H9 (cell line): Measurements from ENCODE around the gene OGDH. TPM values are rescaled to one million over a fixed set of nuclear protein-coding genes. Genes with fewer than 3 reads are reported as not detected.

Experiments used
- DNase-seq: peaks from one replicate; pipeline ENCODE4 v3.0.0-alpha.2; 2017
- H2AFZ ChIP-seq: one replicate; pipeline ENCODE4 v1.6.1; 2013; ENCODE audit warnings: mild to moderate bottlenecking, low read length, control low read depth, moderate library complexity
- H2AK5ac ChIP-seq: 2 replicates; pipeline ENCODE4 v1.6.1; 2013; ENCODE audit warnings: low read length, control low read depth, mixed read lengths; ENCODE audit not compliant: insufficient read length
- H2BK120ac ChIP-seq: one replicate; pipeline ENCODE4 v1.6.1; 2013; ENCODE audit warnings: low read depth, mild to moderate bottlenecking, low read length, control low read depth, inconsistent platforms; ENCODE audit not compliant: poor library complexity, severe bottlenecking
- H2BK12ac ChIP-seq: 2 replicates; pipeline ENCODE4 v1.6.1; 2013; ENCODE audit warnings: low read length, control low read depth, mixed read lengths, low read depth; ENCODE audit not compliant: insufficient read length
- H2BK15ac ChIP-seq: 2 replicates; pipeline ENCODE4 v1.6.1; 2013; ENCODE audit warnings: low read depth, low read length, control low read depth
- H2BK20ac ChIP-seq: one replicate; pipeline ENCODE4 v1.6.1; 2013; ENCODE audit warnings: low read depth, mild to moderate bottlenecking, low read length, control low read depth, inconsistent platforms; ENCODE audit not compliant: poor library complexity, severe bottlenecking
- H2BK5ac ChIP-seq: 2 replicates; pipeline ENCODE4 v1.6.1; 2013; ENCODE audit warnings: low read length, control low read depth, mixed read lengths; ENCODE audit not compliant: insufficient read length
- H3K14ac ChIP-seq: 2 replicates; pipeline ENCODE4 v1.6.1; 2013; ENCODE audit warnings: low read length, control low read depth; ENCODE audit not compliant: insufficient read depth
- H3K18ac ChIP-seq: 2 replicates; pipeline ENCODE4 v1.6.1; 2013; ENCODE audit warnings: low read depth, mild to moderate bottlenecking, mixed read lengths, low read length, control low read depth; ENCODE audit not compliant: insufficient read length
- H3K23ac ChIP-seq: 2 replicates; pipeline ENCODE4 v1.6.1; 2013; ENCODE audit warnings: low read length, control low read depth, mixed read lengths, low read depth; ENCODE audit not compliant: insufficient read length
- H3K23me2 ChIP-seq: 2 replicates; pipeline ENCODE4 v1.6.1; 2013; ENCODE audit warnings: low read depth, mild to moderate bottlenecking, mixed read lengths, low read length, control low read depth; ENCODE audit not compliant: insufficient read length, poor library complexity, severe bottlenecking
- H3K27ac ChIP-seq: 2 replicates; pipeline ENCODE4 v1.5.1; 2013; ENCODE audit warnings: low read length, control low read depth, mixed read lengths, low read depth; ENCODE audit not compliant: insufficient read length
- H3K27me3 ChIP-seq: 2 replicates; pipeline ENCODE4 v1.6.1; 2013; ENCODE audit warnings: low read length, control low read depth, inconsistent platforms; ENCODE audit not compliant: insufficient read depth
- H3K4ac ChIP-seq: 2 replicates; pipeline ENCODE4 v1.6.1; 2013; ENCODE audit warnings: low read depth, mild to moderate bottlenecking, control low read depth, inconsistent platforms, low read length, moderate library complexity
- H3K4me1 ChIP-seq: 2 replicates; pipeline ENCODE4 v1.6.1; 2013; ENCODE audit warnings: low read length, control low read depth, inconsistent platforms; ENCODE audit not compliant: insufficient read depth
- H3K4me2 ChIP-seq: 2 replicates; pipeline ENCODE4 v1.6.1; 2013; ENCODE audit warnings: low read length, control low read depth, mixed read lengths; ENCODE audit not compliant: insufficient read length, insufficient read depth
- H3K56ac ChIP-seq: 2 replicates; pipeline ENCODE4 v1.6.1; 2013; ENCODE audit warnings: low read depth, mild to moderate bottlenecking, mixed read lengths, low read length, control low read depth; ENCODE audit not compliant: insufficient read length
- H3K79me1 ChIP-seq: 2 replicates; pipeline ENCODE4 v1.6.1; 2013; ENCODE audit warnings: low read depth, mild to moderate bottlenecking, moderate library complexity, low read length, control low read depth, inconsistent platforms; ENCODE audit not compliant: insufficient read depth, poor library complexity, severe bottlenecking
- H3K79me2 ChIP-seq: 2 replicates; pipeline ENCODE4 v1.6.1; 2013; ENCODE audit warnings: low read length, control low read depth, inconsistent platforms; ENCODE audit not compliant: insufficient read depth
- H3K9ac ChIP-seq: 2 replicates; pipeline ENCODE4 v1.6.1; 2013; ENCODE audit warnings: low read length, control low read depth, mixed read lengths; ENCODE audit not compliant: insufficient read length; ENCODE audit errors: extremely low read depth
- H3K9me3 ChIP-seq: one replicate; pipeline ENCODE4 v1.6.1; 2013; ENCODE audit warnings: low read depth, low read length, inconsistent platforms; ENCODE audit not compliant: control insufficient read depth
- H3T11ph ChIP-seq: one replicate; pipeline ENCODE4 v1.6.1; 2013; ENCODE audit warnings: mild to moderate bottlenecking, low read length, control low read depth, inconsistent platforms
- H4K20me1 ChIP-seq: one replicate; pipeline ENCODE4 v1.6.1; 2013; ENCODE audit not compliant: control insufficient read depth, insufficient read length, insufficient read depth
- H4K5ac ChIP-seq: 2 replicates; pipeline ENCODE4 v1.6.1; 2013; ENCODE audit warnings: low read depth, mild to moderate bottlenecking, mixed read lengths, low read length, control low read depth; ENCODE audit not compliant: insufficient read length
- H4K8ac ChIP-seq: replicated peaks from 2 replicates; pipeline ENCODE4 v1.6.1; 2013; ENCODE audit warnings: low read length, control low read depth, mixed read lengths, low read depth; ENCODE audit not compliant: insufficient read length
- H4K91ac ChIP-seq: 2 replicates; pipeline ENCODE4 v1.6.1; 2013; ENCODE audit warnings: low read depth, mild to moderate bottlenecking, moderate library complexity, mixed read lengths, low read length, control low read depth; ENCODE audit not compliant: insufficient read length
- H3K27ac Mint-ChIP-seq, 3 experiments: 2 replicates in 2 of 3; 3 replicates in 1 of 3; pipeline ENCODE4 v1.8.0; 2020 to 2021; ENCODE audit warnings: mixed read lengths in 3 of 3, mild to moderate bottlenecking in 1 of 3, moderate library complexity in 1 of 3
- H3K27me3 Mint-ChIP-seq: 2 replicates; pipeline ENCODE4 v1.8.0; 2021; ENCODE audit warnings: low read depth, mild to moderate bottlenecking, moderate library complexity, mixed read lengths
- H3K36me3 Mint-ChIP-seq, 3 experiments: 2 replicates in 2 of 3; 3 replicates in 1 of 3; pipeline ENCODE4 v1.8.0; 2020 to 2021; ENCODE audit warnings: low read depth in 3 of 3, mixed read lengths in 3 of 3; ENCODE audit not compliant: insufficient read depth in 1 of 3
- H3K4me1 Mint-ChIP-seq, 2 experiments: 2 replicates each; pipeline ENCODE4 v1.8.0; 2020; ENCODE audit warnings: mixed read lengths in 2 of 2
- H3K4me3 Mint-ChIP-seq, 2 experiments: 2 replicates in 1 of 2; 3 replicates in 1 of 2; pipeline ENCODE4 v1.8.0; 2020 to 2021; ENCODE audit warnings: mild to moderate bottlenecking in 2 of 2, mixed read lengths in 2 of 2, moderate library complexity in 1 of 2
- H3K9me3 Mint-ChIP-seq, 2 experiments: 2 replicates in 1 of 2; 3 replicates in 1 of 2; pipeline ENCODE4 v1.8.0; 2020; ENCODE audit warnings: mild to moderate bottlenecking in 2 of 2, mixed read lengths in 2 of 2, moderate library complexity in 1 of 2
- CTCF ChIP-seq: fragments of 200-600 bp; sonication (generic); conservative IDR thresholded peaks from 3 replicates; pipeline ENCODE4 v1.8.0; 2021; ENCODE audit warnings: antibody characterized with exemption, mild to moderate bottlenecking
- WGBS: extraction: QIAGEN DNeasy Blood & Tissue Kit; methylation state at CpG from one replicate; pipeline ENCODE4 v1.1.7; 2013; ENCODE audit warnings: missing lambda C conversion rate, low lambda C conversion rate, mixed read lengths; ENCODE audit not compliant: insufficient read length; ENCODE audit errors: extremely low coverage; 5-methylcytosine and 5-hydroxymethylcytosine counted together
- total RNA-seq: library from RNA; stranded (reverse); gene quantifications from 2 replicates; pipeline ENCODE4 v1.2.1, GENCODE V29; 2021

OGDH gene
- total RNA-seq, 1 experiment from 2014 or later = 77.3 TPM

- Histone ChIP-seq H3K23ac (no peak overlapping the region), H2BK5ac (no peak overlapping the region), H2AFZ (no peak overlapping the region), H3T11ph (no peak overlapping the region), H4K20me1 (no peaks in the 10 kb centered on the region), H3K9ac (no peak overlapping the region), H3K4me1 (no peaks in the 10 kb centered on the region), H2BK20ac (no peak overlapping the region), H3K23me2 (no peaks in the 10 kb centered on the region), H3K27me3 (no peaks in the 10 kb centered on the region), H3K9me3 (no peaks in the 10 kb centered on the region), H3K27ac (no peak overlapping the region), H4K5ac (no peak overlapping the region), H3K4ac (no peak overlapping the region), H4K8ac (no peak overlapping the region), H4K91ac (no peak overlapping the region), H3K79me1 (no peaks in the 10 kb centered on the region), H2BK12ac (no peak overlapping the region), H3K79me2 (no peaks in the 10 kb centered on the region), H3K18ac (no peak overlapping the region), H2BK15ac (no peak overlapping the region), H2BK120ac (no peak overlapping the region), H3K14ac (no peak overlapping the region), H3K56ac (no peak overlapping the region), H3K4me2 (no peak overlapping the region), H2AK5ac (no peak overlapping the region)
- Mint-ChIP-seq H3K27ac (no peak overlapping the region), H3K36me3 (peaks cover 10 to 48% (median 17%) of the 10 kb centered on the region in 3 experiments), H3K27me3 (no peaks in the 10 kb centered on the region), H3K4me1 (no peaks in the 10 kb centered on the region), H3K4me3 (no peak overlapping the region), H3K9me3 (no peaks in the 10 kb centered on the region)
- no peak for TF ChIP-seq CTCF
- no CpG with 5 or more reads among the region's 2 CpGs for WGBS
- no peak for DNase-seq
Measured at GRCh38 chr7:44673324-44673723, 66.9 kb downstream of the OGDH start.
